ENCODE measurements around the gene NPIPB2.

DNA sequence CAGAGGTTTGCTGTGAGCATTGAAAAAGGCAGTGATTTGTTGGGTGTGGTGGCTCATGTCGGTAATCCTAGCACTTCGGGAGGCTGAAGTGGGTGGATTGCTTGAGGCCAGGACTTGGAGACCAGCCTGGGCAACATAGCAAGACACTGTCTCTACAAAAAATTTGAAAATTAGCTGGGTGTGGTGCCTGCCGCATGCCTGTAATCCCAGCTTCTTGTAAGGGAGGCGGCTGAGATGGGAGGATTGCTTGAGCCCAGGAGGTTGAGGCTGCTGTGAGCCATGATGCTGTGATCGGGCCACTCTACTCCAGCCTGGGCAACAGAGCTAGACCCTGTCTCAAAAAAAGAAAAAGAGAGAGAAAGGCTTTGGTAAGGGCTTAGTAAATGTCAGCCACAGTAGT is 7.0 kb upstream of the NPIPB2 start:
- TF ChIP-seq, protein P1, sequence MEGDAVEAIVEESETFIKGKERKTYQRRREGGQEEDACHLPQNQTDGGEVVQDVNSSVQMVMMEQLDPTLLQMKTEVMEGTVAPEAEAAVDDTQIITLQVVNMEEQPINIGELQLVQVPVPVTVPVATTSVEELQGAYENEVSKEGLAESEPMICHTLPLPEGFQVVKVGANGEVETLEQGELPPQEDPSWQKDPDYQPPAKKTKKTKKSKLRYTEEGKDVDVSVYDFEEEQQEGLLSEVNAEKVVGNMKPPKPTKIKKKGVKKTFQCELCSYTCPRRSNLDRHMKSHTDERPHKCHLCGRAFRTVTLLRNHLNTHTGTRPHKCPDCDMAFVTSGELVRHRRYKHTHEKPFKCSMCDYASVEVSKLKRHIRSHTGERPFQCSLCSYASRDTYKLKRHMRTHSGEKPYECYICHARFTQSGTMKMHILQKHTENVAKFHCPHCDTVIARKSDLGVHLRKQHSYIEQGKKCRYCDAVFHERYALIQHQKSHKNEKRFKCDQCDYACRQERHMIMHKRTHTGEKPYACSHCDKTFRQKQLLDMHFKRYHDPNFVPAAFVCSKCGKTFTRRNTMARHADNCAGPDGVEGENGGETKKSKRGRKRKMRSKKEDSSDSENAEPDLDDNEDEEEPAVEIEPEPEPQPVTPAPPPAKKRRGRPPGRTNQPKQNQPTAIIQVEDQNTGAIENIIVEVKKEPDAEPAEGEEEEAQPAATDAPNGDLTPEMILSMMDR (IDR thresholded peaks at IDR 0.05) = no peak
- no peak for TF ChIP-seq POLR2A (IDR thresholded peaks at IDR 0.05)
- no peak for TF ChIP-seq EP300 (IDR thresholded peaks at IDR 0.05)
- no peak for TF ChIP-seq POLR2AphosphoS5 (IDR thresholded peaks at IDR 0.05)
